GM18507 (cell line): ENCODE results near the gene NIP7.
"Not testable (repeated sequence)": the region's sequence is repeated elsewhere in the genome, so short reads cannot be mapped to it uniquely, and the experiment has no call there.

Experiments used
- DNase-seq: peaks from one replicate; pipeline ENCODE4 v3.0.0; 2011; ENCODE audit warnings: low read depth; ENCODE audit not compliant: insufficient read length; ENCODE audit errors: extremely low spot score
- FAIRE-seq: peaks from 2 replicates; lab custom pipeline; 2011; peaks lifted over from hg19 to GRCh38; lab: Jason Lieb, UNC

NIP7 gene

DNA sequence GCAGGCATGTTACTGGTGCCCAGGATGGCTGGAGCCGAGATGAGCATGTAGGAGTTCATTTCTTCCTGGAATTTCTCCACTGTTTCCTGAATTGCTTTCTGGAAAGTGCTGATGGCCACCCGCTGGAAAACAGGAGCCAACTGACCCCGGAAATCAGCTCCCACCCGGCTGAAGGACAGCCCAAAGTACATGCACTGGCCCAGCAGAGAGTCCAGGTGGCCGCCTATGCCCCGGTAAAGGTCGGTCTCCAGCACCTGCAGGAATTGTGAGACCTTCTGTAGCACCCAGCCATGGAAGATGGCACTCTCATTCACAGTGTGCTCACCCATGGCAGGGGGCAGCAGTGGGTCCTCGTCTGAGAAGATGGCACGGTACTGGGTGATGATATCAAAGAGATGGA, 4.9 kb upstream of the NIP7 start:
- DNase-seq (no peak), FAIRE-seq (no peak)

DNA sequence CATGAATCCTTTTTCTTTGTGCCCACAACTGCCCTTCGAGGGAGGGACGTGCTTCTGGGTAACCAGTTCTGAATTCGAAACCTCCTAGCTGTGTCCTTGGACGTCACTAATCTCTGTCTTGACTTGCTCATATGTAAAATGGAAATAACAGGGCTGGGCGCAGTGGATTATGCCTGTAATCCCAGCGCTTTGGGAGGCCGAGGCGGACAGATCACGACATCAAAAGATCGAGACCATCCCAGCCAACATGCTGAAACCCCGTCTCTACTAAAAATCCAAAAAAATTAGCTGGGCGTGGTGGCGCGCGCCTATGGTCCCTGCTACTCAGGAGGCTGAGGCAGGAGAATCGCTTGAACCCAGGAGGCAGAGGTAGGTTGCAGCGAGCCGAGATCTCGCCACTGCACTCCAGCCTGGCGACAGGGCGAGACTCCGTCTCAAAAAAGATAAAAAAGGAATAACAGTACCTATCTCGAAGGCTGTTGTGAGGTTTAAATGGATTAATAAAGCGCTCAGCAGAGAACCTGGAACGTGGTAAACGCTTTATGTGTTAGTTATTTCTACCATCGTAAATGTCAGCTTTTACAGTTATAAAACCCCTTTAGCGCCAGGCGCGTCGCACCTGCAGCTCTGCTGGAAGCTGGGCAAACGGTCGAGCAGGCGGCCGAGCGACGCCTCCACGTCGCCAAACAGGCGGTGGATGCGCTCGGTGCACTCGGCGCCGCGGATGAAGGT, 849 bp upstream of the NIP7 start:
- no peak for FAIRE-seq
- DNase-seq = no peak

DNA sequence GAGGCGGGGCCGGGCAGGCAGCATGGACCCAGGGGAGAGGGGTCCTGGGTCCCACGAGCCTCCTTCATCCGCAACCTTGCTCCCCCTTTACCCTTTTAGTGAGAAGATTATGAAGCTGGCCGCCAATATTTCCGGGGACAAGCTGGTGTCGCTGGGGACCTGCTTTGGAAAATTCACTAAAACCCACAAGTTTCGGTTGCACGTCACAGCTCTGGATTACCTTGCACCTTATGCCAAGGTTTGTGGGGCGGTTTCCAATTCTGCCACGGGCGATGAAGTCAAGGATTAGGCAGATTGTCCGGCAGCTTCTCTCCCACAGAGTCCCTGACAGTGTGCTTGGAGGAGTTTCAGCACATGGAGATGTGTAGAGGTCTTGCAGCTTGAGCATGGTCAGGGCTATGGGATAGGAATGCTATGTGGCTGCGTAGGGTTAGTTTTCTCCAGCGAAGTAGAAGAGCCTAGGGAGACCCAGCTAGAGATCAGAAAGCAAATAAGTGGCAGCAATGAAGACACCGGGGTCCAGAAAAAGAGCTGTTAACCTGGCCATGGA, 598 bp downstream of the NIP7 start:
- FAIRE-seq (no peak), DNase-seq (no peak)

DNA sequence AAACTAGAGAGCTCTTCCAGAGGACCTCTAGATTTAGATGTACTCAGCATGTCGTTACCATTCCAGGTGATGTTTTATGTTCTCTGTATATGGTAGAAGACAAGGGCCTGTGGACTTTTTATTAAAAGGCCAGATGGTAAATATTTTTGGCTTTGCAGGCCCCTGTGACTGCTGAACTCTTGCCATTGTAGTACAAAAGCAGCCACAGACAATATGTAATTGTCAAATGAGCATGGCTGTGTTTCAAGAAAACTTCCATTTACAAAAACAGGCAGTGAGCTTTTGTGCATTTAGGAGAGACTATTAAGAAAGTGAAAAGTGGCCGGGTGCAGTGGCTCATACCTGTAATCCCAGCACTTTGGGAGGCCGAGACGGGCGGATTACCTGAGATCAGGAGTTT, 4.6 kb downstream of the NIP7 start:
- DNase-seq = no peak
- no peak for FAIRE-seq

DNA sequence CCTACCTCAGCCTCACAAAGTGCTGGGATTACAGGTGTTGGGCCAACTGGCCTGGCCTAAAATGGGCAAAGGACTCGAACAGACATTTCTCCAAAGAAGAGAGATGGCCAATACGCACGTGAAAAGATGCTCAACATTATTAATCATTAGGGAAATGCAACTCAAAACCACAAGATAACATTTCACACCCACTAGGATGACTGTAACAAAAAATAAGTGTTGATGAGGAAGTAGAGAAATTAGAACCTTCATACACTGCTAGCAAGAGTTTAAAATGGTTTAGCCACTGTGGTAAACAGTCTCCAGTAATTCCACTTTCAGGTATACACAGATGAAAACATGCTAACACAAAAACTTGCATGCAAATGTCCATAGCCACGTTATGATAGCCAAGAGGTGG, 6.4 kb downstream of the NIP7 start:
- DNase-seq = no peak
- FAIRE-seq = peak; percentile 53

DNA sequence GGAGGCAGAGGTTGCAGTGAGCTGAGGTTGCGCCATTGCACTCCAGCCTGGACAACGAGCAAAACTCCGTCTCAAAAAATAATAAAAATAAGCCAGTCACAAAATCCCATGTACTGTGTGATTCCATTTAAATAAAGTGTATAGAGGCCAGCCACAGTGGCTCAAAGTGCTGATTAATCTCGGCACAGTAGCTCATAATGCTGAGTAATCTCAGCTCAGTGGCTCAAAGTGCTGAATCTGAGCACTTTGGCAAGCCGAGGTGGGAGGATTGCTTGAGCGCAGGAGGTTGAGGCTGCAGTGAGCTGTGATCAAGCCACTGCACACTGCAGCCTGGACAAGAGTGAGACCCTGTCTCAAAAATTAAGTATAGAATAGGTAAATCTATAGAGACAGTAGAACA, 7.1 kb downstream of the NIP7 start:
- FAIRE-seq = no peak
- no peak for DNase-seq

DNA sequence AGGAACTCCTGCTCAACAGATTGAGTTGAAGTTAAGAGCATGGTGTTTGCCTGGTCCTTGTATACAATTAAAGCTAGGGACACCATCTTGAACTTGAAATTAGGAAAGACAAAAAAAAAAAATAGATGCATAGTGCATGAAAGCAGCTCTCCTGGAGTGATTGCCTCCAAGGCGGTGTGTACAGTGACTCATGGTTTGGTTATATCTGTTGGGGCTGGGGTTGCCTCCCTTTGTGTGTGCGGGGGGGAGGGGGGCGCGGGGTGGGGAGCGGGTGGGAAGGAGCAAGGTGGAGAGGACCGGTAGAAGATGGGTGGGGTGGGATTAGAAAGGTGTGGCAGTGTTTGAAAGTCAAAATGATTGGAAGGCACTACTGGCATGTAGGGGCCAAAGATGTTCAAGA, 8.7 kb downstream of the NIP7 start:
- DNase-seq (no peak), FAIRE-seq (no peak)

DNA sequence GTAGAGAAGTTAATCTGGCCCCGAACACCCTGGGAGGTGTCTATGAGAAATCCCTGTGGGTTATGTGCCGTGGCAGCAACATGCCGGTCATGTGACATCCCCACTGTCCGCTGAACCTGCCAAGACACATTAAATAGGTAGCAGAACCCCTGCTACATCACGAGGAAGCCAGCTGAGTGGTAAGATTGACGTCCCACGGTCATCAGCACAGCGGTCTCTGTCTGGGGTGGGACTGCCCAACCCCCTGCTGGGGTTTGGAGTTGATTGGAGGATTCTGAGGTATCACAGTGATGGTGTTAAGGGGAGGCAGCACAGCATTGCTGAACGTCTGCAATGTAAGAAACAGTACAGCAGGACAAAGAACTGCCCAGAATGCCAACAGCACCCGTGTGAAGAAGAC, 10.0 kb downstream of the NIP7 start:
- FAIRE-seq (no peak), DNase-seq (no peak)

DNA sequence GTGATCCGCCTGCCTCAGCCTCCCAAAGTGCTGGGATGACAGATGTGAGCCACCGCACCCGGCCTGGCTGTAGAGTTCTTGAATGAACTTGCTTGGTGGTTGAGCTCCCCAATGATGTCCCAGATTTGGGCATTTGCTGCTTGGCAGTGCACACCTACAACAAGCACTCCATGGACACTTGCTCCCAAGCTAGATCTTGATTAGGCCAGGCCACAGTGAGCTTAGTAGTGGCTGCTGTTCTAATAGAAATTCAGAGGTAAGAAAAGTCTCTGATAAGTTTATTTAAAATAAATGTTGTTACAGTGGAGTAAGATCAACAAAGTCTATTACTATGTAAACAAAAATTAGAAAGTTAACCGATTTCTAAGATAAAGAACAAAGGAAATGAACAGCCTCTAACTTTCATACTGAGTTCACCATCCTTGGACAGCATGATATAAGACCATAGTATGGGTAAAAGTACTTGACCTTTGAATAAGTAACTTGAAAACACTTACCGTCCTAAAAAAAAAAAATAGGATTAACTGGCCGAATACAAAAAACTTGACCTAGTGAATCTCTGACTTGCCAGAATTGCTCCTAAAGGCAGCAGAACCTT, 11.1 kb downstream of the NIP7 start:
- no peak for FAIRE-seq
- no peak for DNase-seq

DNA sequence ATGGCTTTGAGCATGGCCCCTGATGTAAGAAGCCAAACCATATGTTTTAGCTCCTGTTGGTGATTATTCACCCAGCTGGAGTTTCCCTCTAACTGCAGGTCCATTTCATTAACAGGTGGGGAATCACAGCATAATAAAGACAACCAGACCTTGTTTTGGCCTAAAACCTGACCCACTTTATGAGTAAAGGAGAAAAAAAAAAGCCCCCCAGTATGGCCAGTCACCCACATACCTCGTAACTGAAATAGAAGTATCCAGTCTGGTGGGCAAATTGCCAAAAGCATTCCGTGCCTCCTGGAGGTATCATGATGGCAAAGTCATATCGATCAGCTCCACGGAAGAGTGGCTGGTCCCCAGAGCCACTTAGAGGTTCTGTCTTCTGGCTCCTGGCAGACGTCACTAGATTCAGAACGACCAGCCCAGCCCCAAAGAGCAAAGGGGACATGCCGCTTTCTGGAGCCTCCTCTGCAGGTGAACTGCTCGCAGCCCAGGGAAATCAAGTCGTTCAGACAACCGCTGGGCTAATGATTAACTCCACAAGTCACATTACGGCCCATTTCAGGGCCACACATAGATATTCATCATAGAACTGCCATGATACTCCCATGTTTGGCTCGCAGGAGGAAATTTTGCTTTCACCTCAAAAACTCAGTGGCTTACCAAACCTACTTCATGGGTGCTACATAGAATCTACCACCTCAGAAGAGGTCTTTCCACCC, 11.9 kb downstream of the NIP7 start, which contains the start of gene TMED6:
TSS of gene TMED6 (minus strand) at position 478 of the 719 bp plus-strand sequence. CDS start at position 445, 33 bp downstream.
- DNase-seq (no peak), FAIRE-seq (no peak)

DNA sequence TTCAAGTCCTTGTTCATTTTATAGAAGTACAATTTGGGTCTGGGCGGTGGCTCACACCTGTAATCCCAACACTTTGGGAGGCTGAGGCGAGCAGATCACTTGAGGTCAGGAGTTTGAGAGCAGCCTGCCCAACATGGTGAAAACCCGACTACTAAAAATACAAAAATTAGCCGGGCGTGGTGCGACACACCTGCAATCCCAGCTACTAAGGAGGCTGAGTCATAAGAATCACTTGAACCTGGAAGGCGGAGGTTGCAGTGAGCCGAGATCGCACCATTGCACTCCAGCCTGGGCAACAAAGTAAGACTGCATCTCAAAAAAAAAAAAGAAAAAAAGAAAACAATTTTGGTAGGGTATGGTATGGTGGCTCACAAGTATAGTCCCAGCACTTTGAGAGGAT, 20.5 kb downstream of the NIP7 start:
- not testable (repeated sequence) for DNase-seq

DNA sequence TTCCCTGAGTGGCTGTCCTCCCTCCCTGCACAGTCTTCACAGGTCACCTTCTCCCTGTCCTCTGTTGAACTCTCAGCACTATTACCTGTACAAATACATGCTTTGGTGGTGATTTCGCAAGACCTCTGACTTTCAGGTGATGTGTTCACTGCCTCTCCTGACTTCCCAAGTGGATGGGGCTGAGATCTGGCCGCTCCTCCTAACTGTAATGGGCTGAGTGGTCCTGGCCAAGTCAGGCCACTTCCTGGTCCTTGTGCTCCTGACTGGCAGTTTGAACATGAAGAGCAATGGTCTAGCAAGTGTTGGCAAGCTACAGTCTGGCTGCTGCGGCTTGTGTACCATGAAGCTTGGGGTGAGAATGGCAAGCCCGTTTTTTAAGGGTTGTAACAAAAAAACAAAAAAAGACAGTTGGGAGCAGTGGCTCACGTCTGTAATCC, 23.7 kb downstream of the NIP7 start:
- no peak for DNase-seq
- FAIRE-seq = no peak

More for the DNA sequence above, 20.5 kb downstream of the NIP7 start:
- FAIRE-seq = not testable (repeated sequence)

DNA sequence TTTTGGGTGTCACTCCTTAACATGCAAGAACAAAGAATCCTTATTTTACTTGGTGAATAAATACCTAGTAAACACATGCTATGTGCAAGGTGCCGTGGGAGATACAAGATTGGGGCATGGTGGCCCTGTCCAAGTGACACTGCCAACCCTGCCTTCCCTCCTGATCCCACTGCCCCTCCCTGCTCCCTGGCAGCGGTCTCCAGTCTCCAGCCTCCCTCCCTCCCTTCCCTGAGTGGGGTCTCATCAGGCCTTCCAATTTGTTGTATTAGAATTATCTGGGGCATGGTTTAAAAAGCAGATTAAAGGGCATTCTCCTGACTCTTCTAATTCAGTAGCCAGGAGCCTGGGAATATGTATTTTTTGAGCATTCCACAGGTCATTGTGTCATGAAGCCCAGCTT, 24.5 kb downstream of the NIP7 start:
- no peak for DNase-seq
- FAIRE-seq = no peak

DNA sequence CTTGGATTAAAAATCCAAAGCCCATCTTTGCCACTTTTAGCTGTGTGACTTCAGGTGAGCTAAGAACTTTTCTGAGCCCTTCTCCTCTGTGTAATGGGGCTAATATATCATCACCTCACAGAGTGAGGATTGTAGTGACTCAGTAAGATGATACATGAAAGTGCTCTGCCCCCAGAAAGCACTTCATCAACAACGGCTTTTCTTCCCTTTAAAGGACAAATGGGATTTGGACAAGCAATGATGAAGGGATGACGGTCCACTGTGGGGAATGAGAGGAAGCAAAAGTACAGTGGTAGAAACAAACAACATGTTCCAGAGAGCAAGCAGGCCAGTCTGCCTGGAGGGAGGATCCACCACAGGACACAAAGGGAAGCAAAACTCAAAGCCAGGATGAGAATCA, 26.3 kb downstream of the NIP7 start:
- no peak for DNase-seq
- FAIRE-seq = no peak

DNA sequence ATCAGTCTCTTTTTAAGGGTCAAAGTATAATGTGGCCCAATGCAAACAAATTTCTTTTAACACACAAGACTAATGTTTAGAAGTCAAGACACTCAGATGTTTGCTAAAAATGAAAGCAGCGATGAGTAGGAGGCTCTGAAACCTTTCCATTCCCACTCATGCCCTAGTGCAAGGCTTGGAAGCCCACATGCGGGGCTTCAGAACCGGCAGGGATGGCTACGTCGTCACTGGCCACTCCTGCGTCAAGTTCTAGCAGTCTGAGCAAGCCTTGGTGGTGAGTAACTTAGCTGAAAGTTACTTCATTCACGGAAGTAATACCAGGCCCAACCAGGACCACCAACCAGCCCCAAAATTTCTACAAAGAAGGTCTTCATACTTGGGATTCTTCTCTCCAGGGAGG, 26.9 kb downstream of the NIP7 start:
- DNase-seq (no peak), FAIRE-seq (no peak)

DNA sequence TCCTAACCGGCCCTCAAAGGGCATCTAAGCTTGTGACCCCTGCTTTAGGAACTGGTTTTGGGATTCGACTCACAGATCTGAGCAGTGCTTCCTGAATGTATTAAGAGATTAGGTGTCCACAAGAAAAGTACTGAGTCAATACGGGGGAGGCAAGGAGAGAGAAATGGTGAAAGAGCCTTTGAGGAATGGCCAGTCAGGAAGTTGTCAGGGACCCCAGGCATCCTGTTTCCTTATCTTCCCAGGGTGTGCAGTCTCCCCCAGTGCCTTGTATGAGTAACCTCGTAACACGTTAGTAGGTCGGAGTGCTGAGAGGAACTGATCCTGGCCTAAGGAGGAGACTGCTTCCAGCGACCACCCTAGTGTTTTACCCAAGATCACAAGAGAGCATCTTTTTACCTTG, 28.4 kb downstream of the NIP7 start:
- DNase-seq (no peak), FAIRE-seq (no peak)

DNA sequence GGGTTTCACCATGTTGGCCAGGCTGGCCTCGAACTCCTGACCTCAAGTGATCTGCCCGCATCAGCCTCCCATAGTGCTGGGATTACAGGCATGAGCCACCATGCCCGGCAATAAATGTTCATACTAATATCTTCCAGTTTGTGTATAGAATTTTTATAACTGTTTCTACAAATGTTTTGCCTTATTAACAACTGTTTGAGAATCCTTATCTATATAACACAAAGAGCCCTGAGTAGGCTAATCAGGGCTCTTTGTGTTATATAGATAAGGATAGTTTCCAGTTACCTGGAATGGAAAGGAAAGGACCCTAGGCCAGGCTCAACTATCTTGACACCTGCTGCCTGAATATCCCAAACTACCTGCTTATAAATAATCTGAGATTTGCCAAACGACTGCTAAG, 29.3 kb downstream of the NIP7 start:
- DNase-seq (no peak), FAIRE-seq (no peak)

DNA sequence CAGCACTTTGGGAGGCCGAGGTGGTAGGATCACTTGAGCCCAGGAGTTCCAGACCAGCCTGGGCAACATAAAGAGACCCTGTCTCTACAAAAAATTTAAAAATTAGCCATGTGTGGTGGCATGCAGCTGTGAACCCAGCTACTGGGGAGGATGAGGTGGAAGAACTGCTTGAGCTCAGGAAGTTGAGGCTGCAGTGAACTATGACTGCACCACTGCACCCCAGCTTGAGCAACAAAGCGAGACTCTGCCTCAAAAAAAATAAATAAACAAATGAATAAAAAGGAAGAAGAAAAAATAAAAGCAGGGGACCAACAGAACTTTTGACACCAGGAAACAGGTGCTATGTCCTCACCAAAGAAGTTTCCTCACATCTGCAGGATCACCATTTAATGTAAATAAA, 32.0 kb downstream of the NIP7 start:
- peak; percentile 21 for FAIRE-seq

DNA sequence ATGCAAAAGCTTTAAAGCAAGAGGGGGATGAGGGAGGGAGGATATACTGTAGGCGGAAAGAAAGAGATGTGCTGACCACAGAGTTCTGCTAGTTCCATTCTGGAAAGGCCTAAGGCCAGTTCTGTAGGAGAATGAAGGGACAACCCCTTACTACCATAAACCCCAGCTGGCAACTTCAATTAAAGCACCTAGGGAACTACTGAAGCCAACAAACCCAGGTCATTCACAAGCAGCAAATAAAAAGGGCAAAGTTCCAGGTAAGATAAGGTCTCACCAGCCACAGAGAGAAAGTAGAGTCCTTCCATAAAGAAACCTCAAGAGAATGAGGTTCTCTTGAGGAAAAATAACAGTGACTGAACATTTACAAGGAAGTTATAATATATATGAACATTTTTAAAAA, 33.4 kb downstream of the NIP7 start:
- DNase-seq = no peak

More for the DNA sequence above, 32.0 kb downstream of the NIP7 start:
- no peak for DNase-seq

DNA sequence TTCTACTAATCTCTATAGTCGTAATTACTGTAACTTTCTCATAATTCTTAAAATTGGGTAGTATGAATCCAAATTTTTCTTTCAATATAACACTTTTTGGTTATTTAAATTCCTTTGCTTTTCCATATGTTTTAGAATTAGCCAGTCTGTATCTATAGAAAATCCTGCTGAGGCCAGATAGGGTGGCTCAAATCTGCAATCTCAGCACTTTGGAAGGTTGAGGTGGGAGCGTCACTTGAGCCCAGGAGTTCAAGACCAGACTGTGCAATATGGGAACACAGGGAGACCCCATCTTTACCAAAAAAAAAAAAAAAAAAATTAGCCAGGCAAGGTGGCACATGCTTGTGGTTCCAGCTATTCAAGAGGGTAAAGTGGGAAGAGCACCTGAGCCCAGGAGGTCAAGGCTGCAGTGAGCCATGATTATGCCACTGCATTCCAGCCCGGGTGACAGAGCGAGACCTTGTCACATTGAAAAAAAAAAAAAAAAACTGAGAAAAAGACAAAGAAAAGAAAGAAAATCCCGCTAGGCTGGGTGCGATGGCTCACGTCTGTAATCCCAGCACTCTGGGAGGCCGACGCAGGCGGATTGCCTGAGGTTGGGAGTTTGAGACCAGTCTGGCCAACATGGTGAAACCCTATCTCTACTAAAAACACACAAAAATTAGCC, 37.0 kb downstream of the NIP7 start:
- no peak for DNase-seq

More for the DNA sequence above, 33.4 kb downstream of the NIP7 start:
- FAIRE-seq = no peak

More for the DNA sequence above, 37.0 kb downstream of the NIP7 start:
- no peak for FAIRE-seq
